ENCODE results near the gene TPGS2. TPM values are rescaled to one million over a fixed set of nuclear protein-coding genes. Genes with fewer than 3 reads are reported as not detected.
"Not testable (repeated sequence)": the region's sequence is repeated elsewhere in the genome, so short reads cannot be mapped to it uniquely, and the experiment has no call there.

Gene TPGS2
- total RNA-seq: 10 to 100 TPM; 44.0 to 83.4 (median 66.7) TPM

- peak; percentile 88 to 90 for DNase-seq (ENCODE audit: low spot score in 2 of 2)
- Histone ChIP-seq H3K27me3 (no peaks in the 10 kb centered on the region), H3K4me3 (peak within 1 kb of the TSS; percentile 62), H3K36me3 (no peaks in the 10 kb centered on the region), H3K27ac (peak within 1 kb of the TSS; percentile 89), H3K4me1 (peaks cover 28% of the 10 kb centered on the region), H3K9me3 (no peaks in the 10 kb centered on the region)
- WGBS: under 1% methylated on average over 11 of the region's 83 CpGs
- TF ChIP-seq POLR2AphosphoS5 (IDR thresholded peaks at IDR 0.05): peak in 2 of 3 donors; percentile 7 to 13
- peak in 1 of 2 donors; percentile 47 for TF ChIP-seq CTCF (IDR thresholded peaks at IDR 0.05)
- TF ChIP-seq POLR2A (IDR thresholded peaks at IDR 0.05): peak in 1 of 2 donors; percentile 18
- TF ChIP-seq EP300 (IDR thresholded peaks at IDR 0.05): no peak
Measured at GRCh38 chr18:36828630-36829361, at the start of gene TPGS2, which contains the start of gene KIAA1328. TPGS2 (minus strand) TSS chr18:36829002; CDS start chr18:36828767, 235 bp downstream. KIAA1328 (plus strand) TSS chr18:36829127; CDS start chr18:36829139, 12 bp downstream.

GRCh38 chr18:36873826-36874225 is 45.0 kb upstream of the TPGS2 start:
- H3K27me3 ChIP-seq; H3K27ac ChIP-seq; H3K36me3 ChIP-seq; DNase-seq (ENCODE audit: low spot score in 2 of 2); H3K4me3 ChIP-seq; H3K4me1 ChIP-seq; H3K9me3 ChIP-seq: not testable (repeated sequence)

DNA sequence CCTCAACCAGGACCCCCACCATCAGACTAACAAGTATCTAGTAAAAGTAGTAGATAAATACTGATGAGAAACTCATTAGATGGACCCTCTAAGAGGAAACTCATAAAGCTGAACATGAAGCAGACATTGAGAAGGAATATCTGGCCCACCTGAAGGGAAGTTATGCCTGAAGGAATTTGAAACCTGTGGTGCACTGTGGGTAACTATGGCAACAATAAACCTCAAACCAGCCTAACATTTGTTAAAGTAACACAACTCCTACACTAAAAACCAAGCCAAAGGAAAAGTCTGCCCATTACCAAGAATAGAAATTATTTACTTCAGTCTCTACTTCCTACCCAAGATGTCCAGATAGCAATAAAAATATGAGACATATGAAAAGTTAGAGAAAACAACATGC is 43.5 kb upstream of the TPGS2 start:
- TF ChIP-seq CTCF (IDR thresholded peaks at IDR 0.05): no peak
- no peak for TF ChIP-seq EP300 (IDR thresholded peaks at IDR 0.05)
- TF ChIP-seq POLR2AphosphoS5 (IDR thresholded peaks at IDR 0.05): no peak
- TF ChIP-seq POLR2A (IDR thresholded peaks at IDR 0.05): no peak
- H3K4me3 ChIP-seq: no peak overlapping the region
- peaks cover 3% of the 10 kb centered on the region for H3K9me3 ChIP-seq
- no peak overlapping the region for H3K27ac ChIP-seq
- H3K36me3 ChIP-seq: no peaks in the 10 kb centered on the region
- no peaks in the 10 kb centered on the region for H3K4me1 ChIP-seq
- no peak for DNase-seq (ENCODE audit: low spot score in 2 of 2)
- H3K27me3 ChIP-seq: no peaks in the 10 kb centered on the region

DNA sequence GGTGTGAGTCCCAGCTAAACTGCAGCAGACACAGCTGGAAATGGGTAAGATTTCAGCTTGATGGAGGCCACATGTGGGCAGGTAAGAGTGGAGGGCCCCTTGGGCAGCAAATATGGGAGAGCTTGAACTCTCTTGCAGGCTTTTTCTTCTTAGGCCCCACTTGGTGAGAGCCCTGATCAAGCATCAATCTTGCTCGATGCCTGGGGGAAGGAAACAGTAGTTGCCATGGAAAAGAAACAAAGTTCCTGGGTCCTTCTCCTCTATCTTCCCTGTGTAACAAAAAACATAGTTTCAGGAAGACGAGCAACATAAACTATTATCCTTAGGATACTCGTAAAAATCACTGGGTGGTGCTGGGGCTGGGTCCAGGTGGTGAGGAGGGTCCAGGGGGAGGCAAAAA is 43.0 kb upstream of the TPGS2 start:
- H3K27ac ChIP-seq: no peak overlapping the region
- DNase-seq (ENCODE audit: low spot score in 2 of 2): no peak
- TF ChIP-seq CTCF (IDR thresholded peaks at IDR 0.05) (no peak), POLR2A (IDR thresholded peaks at IDR 0.05) (no peak), POLR2AphosphoS5 (IDR thresholded peaks at IDR 0.05) (no peak), EP300 (IDR thresholded peaks at IDR 0.05) (no peak)
- WGBS: 84% methylated on average over 3 of the region's 3 CpGs
- H3K27me3 ChIP-seq: no peaks in the 10 kb centered on the region
- H3K9me3 ChIP-seq: peaks cover 3% of the 10 kb centered on the region
- no peak overlapping the region for H3K4me3 ChIP-seq
- no peaks in the 10 kb centered on the region for H3K36me3 ChIP-seq
- H3K4me1 ChIP-seq: no peaks in the 10 kb centered on the region

DNA sequence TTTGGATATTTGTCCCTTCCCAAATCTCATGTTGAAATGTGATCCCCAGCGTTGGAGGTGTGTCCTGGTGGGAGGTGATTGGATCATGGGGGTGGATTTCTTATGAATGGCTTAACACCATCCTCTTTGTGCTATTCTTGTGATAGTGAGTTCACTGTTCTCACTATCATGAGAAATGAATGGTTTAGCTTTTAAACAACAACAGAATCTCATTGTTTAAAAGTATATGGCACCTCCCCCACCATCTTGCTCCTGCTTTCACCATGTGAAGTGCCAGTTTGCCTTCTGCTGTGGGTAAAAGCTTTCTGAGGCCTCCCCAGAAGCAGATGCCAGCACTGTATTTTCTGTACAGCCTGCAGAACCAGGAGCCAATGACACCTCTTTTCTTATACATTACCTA is 38.3 kb upstream of the TPGS2 start:
- no peak overlapping the region for H3K4me3 ChIP-seq
- no peaks in the 10 kb centered on the region for H3K36me3 ChIP-seq
- H3K9me3 ChIP-seq: no peaks in the 10 kb centered on the region
- no peak overlapping the region for H3K27ac ChIP-seq
- H3K27me3 ChIP-seq: no peaks in the 10 kb centered on the region
- DNase-seq (ENCODE audit: low spot score in 2 of 2): no peak
- whole genome bisulfite sequencing: 94% methylated on average over 1 of the region's 1 CpG
- no peaks in the 10 kb centered on the region for H3K4me1 ChIP-seq
- TF ChIP-seq POLR2AphosphoS5 (IDR thresholded peaks at IDR 0.05): no peak
- no peak for TF ChIP-seq EP300 (IDR thresholded peaks at IDR 0.05)
- TF ChIP-seq CTCF (IDR thresholded peaks at IDR 0.05): no peak
- no peak for TF ChIP-seq POLR2A (IDR thresholded peaks at IDR 0.05)

All from suprapubic skin (tissue), 4 donors.